Activated CD4-positive, alpha-beta T cell treated with anti-CD3 and anti-CD28 coated beads, Interleukin-2, amount 50 U/mL, for 16 hours (primary cell): ENCODE data around the gene ZNF33B.
"Not testable (repeated sequence)": the region's sequence is repeated elsewhere in the genome, so short reads cannot be mapped to it uniquely, and the experiment has no call there.

Experiments
- DNase-seq: peaks from one replicate; pipeline ENCODE4 v3.0.0-alpha.2; 2020

Gene ZNF33B

GRCh38 chr10:42638055-42638820, at the start of gene ZNF33B:
Gene ZNF33B, minus strand, starts transcription at chr10:42638570. Its CDS starts 1,642 bp downstream, at chr10:42636928.
- DNase-seq, result peak; percentile 97

- no peak for DNase-seq
Measured at GRCh38 chr10:42684517-42684916, 46.1 kb upstream of the ZNF33B start.

GRCh38 chr10:42680267-42680666, 41.9 kb upstream of the ZNF33B start:
- no peak for DNase-seq

DNA sequence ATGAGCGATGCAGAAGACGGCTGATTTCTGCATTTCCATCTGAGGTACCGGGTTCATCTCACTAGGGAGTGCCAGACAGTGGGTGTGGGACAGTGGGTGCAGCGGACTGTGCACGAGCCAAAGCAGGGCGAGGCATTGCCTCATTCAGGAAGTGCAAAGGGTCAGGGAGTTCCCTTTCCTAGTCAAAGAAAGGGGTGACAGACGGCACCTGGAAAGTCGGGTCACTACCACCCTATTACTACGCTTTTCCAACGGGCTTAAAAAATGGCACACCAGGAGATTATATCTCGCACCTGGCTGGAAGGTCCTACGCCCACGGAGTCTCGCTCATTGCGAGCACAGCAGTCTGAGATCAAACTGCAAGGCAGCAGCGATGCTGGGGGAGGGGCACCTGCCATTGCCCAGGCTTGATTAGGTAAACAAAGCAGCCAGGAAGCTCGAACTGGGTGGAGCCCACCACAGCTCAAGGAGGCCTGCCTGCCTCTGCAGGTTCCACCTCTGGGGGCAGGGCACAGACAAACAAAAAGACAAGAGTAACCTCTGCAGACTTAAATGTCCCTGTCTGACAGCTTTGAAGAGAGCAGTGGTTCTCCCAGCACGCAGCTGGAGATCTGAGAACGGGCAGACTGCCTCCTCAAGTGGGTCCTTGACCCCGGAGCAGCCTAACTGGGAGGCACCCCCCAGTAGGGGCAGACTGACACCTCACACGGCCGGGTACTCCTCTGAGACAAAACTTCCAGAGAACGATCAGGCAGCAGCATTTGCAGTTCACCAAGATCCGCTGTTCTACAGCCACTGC, 27.0 kb upstream of the ZNF33B start:
- not testable (repeated sequence) for DNase-seq

DNA sequence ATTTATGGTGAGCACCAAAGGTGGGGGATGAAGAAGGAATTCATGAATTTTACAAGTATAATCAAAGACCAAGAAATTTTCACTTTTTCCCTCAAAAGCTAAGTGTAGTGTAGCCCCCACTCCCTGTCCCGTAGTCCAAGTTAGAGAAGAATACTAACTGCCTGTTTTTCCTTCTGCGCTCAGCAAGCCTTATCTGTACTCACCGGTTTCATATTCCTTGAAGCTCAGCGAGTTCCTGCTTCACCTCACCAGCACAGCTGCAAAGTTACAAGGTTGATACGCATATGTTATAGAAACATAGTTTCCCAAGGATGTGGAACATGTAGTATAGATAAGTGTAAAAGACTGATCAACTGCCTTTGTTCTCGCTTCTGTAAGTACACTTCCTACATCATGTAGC, 16.0 kb upstream of the ZNF33B start:
- DNase-seq, result no peak

- no peak for DNase-seq
Measured at GRCh38 chr10:42652858-42653257, 14.5 kb upstream of the ZNF33B start.

DNA sequence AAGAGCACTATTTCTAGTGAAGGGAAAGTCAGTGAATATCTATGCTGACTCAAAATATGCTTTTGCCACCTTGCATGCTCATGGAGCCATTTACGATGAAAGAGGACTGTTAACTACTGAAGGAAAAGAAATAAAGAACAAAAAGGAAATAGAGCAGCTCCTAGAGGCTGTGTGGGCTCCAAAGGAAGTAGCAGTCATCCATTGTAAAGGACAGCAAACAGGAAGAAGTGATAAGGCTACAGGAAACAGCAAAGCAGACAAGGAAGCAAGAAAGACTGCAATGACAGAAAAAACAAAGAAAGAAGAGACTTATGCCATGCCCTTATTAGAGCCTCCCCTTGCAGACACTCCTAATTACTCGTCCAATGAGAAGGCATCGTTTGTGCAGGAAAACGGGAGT, 12.0 kb upstream of the ZNF33B start:
- DNase-seq, result no peak

DNA sequence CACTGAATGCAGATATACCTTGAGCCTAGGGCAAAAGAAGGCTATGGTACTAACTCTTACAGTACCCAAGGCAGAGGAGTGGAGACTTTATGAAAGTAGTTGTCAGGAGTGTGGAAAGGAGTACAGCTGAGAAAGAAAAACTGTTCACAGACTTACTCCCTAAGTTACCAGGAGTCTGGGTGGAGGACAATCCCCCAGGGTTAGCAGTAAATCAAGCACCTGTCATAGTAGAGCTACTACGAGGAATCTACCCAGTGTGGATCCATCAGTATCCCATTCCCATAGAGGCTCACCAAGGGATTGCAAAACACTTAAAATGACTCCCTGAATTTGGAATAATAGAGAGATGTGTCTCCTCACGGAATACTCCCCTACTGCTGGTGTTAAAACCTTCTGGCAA, 10.1 kb upstream of the ZNF33B start:
- no peak for DNase-seq

DNA sequence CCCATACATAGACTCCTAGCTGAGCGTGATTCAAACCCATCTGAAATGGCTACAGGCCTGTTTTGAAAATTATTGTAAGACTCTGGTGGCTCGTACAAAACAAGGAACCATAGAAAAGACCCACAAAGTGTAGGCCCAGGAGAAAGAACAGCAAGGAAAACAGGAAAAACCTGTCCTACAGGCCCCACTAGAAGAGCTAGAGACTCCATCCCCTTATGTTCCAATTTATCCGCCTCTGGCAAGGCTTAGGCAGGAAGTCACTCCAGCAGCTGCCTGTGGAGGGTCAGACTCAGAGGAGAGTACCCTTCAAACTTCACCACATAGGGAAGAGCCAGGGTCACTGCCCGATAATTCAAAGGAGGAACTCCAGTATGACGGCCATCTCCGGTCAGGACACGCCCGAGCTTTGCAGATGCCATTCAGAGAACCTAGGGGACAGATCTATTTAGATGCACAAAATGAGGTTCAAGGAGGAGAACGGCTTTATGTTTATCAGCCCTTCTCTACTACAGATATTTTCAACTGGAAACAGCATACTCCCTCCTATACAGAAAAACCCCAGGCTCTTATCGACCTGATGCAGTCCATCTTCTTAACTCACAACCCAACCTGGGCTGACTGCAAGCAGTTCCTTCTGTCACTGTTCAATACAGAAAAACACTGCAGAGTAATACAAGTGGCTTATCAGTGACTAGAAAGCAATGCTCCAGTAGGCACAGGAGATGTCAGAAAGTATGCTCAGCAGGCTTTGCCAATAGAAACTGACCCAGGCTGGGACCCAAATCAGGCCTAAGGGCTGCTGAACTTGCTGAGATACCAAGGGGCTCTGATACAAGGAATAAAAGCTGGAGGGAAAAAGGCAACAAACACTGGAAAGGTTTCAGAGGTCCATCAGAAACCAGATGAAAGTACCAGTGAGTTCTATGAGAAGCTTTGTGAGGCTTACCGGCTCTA, 8.6 kb upstream of the ZNF33B start:
- no peak for DNase-seq

DNA sequence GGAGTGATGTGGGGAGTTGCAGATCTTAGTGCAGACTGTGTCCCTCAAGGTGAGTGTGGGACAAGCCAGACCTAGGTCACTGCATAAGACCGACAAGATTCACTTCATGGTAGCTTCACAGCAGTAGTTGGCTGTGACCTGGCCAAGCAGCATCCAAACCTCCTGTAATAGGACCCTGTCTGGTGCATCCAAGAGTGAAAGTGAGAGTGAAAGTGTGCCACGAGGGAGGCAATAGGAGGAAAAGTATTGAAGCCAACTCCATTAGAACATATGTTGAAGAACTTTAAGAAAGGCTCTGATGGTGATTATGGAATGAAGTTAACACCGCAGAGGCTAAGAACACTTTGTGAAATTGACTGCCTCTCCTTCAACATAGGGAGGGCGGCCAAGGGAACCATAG, 7.8 kb upstream of the ZNF33B start:
- DNase-seq, result no peak

GRCh38 chr10:42645516-42645915, 7.1 kb upstream of the ZNF33B start:
- DNase-seq, result no peak

DNA sequence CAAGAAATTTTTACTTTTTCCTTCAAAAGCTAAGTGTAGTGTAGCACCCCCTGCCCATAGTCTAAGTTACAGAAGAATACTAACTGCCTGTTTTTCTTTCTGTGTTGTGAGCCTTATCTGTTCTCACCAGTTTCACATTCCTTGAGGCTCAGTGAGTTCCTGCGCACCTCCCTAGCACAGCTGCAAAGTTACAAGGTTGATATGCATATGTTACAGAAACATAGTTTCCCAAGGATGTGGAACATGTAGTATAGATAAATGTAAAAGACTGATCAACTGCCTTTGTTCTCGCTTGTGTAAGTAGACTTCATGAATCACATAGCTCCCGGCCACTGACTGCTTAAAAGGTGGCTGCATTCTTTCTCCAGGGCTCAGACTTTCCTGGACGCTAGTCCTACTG, 6.7 kb upstream of the ZNF33B start:
- DNase-seq, result no peak

DNA sequence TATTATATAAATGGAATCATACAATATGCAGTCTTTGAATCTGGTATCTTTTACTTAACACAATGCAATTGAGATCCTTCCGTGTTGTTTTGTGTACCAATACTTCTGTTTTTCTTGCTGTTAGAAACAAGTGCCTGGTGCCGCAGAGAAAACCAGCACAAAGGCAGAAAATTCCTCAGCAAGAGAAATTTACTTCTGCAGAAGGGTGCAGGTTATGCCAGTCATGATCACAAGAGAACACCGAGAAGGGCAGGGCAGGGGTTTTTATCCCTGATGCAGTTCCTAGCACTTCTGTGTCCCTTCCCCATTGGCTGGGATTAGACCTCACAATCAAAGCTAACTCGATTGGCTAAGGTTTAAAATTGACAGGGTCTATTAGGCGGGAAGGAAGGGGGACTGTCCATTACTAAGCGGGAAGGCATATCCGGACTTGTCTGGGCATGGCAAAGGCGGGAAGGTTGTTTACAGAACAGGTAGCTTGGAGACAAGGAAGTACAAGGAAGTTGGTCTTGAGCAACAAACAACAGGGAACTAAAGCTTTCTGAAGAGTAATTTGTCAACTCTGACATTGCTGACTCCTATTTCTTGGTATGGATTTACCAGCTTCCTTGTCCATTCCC, 2.4 kb upstream of the ZNF33B start:
- no peak for DNase-seq

DNA sequence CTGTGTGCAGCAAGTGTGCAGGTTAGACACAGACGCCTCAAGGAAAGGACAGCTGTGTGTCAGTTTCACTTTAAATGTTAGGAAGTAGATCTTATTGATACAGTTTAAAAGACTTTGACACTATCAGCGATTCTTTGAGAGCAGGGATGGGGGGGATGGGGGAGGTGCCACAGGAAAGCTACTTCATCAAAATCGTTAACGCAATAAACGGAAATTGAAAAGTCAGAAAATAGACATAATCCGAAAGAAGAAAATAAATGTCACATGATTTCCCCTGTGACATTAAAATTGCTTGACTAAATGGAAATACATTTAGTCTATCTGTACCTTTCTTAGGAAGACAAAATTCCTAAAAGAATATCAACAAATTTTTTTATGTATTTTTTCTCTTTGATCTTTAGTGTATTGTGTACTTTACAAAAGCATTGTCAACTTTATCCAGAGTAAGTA, 476 bp upstream of the ZNF33B start:
- DNase-seq, result no peak

DNA sequence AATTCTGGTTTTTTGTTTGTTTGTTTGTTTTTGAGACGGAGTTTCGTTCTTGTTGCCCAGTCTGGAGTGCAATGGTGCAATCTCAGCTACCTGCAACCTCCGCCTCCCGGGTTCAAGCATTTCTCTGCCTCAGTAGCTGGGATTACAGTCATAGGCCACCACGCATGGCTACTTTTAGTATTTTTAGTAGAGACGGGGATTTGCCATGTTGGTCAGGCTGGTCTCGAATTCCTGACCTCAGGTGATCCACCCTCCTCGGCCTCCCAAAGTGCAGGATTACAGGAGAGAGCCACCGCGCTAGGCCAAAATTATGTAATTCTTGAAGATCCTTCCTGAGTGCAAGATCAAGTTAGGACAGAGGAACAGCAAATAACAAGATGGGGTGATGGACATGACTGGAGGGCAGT, 719 bp downstream of the ZNF33B start:
- DNase-seq, result peak; percentile 4

DNA sequence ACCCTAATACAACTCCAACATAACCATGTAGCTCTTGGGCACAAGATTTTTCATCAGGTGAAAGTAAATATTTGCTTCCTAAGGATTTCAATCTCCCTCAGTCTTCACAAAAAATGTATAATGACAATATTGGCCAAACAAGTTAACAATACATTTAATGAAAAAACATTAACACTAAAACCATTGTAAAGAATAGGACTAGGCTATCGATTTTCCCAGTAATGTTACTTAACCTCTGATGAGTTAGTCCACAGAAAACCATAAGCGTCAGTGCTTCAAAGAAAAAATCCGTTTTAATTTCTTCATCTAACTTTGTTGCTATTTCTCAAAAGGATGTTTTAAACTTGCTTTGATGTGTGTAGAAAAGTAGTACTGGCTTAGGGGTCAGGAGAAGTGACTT, 1.2 kb downstream of the ZNF33B start:
- DNase-seq, result no peak

- no peak for DNase-seq
Measured at GRCh38 chr10:42635098-42635497, 3.3 kb downstream of the ZNF33B start.

- DNase-seq, result no peak
Measured at GRCh38 chr10:42632564-42632963, 5.8 kb downstream of the ZNF33B start.

DNA sequence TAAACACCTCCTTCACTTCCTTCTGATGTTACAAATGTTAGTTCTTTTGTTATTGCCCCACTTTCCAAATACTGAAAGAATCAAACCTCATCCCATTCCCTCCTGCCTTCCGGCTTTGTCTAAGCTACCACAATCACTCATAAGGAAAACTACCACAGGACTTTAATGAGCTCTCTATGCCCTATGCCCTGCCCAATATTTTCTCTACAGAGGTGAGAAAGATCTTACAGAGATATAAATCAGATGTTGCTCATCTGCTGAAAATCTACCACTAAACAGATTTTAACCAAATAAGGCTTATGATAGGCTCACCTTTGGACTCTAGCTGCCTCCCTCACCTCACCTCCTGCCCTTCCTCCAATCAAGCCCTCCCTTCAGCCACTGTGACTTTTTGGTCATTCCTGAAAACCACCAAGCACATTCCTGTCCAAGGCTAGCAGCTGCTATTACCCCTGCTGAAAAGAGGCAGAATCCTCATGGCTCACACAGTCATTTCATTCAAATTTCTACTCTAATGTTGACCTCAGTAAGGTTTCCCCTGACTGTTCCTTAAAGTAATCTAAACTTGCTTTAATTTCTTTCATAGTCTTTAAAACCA, 7.7 kb downstream of the ZNF33B start:
- no peak for DNase-seq

GRCh38 chr10:42623929-42624328, 14.4 kb downstream of the ZNF33B start:
- DNase-seq, result no peak

DNA sequence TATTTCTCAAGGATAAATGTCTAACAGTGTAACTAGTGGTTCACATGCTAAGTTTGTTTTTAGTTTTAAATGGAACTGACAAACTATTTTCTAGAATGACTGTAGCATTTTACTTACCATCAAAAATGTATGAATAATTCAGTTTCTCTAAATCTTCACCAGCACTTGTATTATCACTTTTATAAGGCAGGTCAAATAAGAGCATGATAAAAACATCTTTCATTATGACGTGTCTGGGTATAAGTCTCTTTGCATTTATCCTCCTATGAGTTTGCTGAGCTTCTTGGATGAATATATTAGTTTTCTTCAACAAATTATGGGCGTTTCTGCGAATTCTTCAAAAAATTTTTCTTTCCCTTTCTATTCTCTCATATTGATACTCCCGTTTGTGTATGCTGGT, 19.9 kb downstream of the ZNF33B start:
- no peak for DNase-seq

- DNase-seq, result no peak
Measured at GRCh38 chr10:42615419-42615818, 23.0 kb downstream of the ZNF33B start.
